Effector CD4-positive, alpha-beta T cell (primary cell): ENCODE results near the gene MYO7B.

Experiments used
- DNase-seq: peaks from one replicate; pipeline ENCODE4 v3.0.0-alpha.2; 2020

The MYO7B gene

DNA sequence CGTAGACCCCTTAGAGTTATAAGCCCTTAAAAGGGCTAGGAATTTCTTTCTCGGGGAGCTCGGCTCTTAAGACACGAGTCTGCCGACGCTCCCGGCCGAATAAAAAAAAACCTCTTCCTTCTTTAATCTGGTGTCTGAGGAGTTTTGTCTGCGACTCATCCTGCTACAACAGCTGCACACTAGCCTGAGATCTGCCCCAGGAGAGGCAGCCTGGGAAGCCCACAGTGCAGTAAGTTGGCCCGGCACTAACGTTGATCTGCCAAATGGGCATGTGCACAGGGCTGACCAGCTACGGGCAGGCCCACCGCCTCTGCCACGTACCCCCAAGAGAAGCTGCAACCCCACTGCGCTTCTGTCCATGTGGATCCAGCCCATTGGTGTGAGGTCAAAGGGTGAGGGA is 148.3 kb downstream of the MYO7B start:
- no peak for DNase-seq

DNA sequence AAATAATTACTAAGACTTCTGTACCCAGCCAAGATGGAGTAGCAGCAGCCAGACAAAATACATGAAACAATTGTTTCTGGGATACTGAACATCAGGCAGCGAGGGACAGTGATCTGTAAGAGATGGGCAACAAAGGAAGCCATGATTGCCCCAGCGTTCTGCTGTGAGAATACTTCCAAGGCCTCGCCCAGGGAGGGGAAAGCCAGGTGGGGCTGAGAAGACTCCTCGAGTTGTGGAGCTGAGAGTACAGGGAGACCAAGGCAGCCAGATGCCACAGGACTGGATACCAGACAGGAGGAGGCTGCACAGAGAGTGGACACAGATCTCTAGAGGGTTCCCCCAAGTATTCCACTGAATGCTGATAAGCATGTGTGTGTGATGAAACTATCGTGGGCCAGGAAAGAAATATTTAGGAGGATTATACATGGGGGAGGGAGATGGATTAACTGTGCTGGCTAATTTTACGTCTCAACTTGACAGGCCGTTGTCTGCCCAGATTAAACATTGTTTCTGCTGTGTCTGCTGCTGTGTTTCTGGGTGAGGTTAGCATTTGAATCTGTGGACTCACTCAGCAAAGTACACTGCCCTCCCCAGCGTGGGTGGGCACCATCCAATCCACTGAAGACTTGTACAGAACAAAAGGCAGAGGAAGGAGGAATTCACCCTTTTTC is 150.1 kb downstream of the MYO7B start:
- DNase-seq = no peak
